NCI-H345 treated with DMSO at 0.1 percent for 48 hours (cell line): ENCODE data around the gene SNRPE.
"Not testable (repeated sequence)": the region's sequence is repeated elsewhere in the genome, so short reads cannot be mapped to it uniquely, and the experiment has no call there.

Experiments
- DNase-seq: peaks from one replicate; lab custom pipeline; 2025; ENCODE audit not compliant: unreplicated experiment; lab: John Stamatoyannopoulos, UW

The SNRPE gene

DNA sequence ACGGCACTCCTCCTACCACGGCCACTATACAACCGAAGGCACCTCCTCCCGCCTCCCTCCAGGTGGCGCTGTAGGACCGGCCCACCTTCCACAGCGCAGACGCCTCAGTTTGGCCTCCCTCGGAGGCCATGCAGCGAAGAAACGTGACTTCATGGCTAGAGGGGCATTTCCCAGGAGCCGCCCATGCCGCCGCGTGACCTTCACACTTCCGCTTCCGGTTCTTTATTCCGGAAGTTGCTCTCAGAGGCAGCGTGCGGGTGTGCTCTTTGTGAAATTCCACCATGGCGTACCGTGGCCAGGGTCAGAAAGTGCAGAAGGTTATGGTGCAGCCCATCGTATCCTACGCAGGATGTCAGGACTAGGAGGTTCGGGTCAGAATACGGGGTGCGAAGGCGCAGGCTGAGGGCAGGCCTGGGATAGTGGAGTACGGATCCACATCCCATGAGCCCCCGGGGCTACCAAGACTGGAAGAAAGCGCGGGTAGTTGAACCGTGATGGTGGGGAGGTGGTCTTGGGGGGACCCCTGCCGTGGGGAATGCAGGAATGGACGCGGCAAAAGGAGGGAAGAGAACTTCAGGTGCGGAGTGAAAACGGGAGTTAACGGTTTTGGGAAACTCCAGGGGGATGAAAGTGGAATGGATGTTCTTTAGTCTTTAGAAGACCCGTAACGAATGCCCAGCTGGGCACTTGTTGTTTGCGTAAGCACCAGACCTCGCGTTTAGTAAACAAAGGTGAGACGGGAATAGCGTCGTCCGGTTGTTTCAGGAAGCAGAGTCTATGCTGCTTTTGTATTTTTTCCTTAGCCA lies at the start of gene SNRPE:
Gene SNRPE (plus strand): TSS at position 221 of the 806 bp plus-strand sequence. CDS start 61 bp downstream, at position 282.
- peak; percentile 96 for DNase-seq

DNA sequence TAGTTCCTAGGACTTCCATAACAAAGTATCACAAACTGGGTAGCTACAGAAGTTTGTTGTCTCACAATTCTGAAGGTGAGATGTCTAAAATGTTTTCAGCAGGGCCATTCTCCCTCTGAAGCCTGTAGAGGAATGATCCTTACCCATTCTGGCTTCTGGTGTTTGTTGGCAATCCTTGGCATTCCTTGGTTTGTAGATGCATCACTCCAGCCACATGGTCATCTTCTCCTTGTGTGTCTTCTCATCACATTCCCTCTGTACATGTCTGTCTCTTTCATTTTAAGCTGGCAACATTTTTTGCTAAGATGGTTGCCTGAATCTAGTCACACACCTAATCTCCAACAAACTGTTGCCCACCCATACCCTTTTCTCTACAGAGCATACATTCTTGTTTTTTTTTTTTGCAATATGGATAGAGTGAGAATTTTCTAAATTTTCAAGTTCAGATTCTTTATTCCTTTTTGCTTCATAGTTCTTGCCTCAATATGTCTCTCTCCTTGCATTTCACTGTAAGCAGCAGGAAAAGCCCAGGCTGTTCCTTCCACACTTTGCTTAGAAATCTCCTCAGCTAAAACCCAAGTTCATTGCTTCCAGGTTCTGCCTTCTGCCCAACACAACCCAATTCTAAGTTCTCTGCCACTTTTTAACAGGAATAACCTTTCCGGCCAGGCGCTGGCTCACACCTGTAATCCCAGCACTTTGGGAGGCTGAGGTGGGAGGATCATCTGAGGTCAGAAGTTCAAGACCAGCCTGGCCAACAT lies 47.6 kb upstream of the SNRPE start:
- no peak for DNase-seq

DNA sequence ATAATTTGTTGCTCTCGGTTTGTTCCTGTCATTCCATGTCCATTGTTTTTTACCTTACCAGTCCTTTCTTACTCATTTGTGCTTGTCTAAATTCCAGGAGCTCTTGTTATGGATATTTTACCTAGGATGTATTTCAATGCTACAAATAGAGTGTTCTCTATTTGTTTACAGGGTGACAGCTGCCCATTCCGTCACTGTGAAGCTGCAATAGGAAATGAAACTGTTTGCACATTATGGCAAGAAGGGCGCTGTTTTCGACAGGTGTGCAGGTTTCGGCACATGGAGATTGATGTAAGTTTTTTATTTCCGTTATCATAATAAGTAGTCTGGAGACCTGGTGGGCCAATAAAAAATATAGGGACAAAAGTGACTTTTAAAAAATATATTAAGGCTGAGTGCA lies 43.0 kb upstream of the SNRPE start:
- DNase-seq, result no peak

DNA sequence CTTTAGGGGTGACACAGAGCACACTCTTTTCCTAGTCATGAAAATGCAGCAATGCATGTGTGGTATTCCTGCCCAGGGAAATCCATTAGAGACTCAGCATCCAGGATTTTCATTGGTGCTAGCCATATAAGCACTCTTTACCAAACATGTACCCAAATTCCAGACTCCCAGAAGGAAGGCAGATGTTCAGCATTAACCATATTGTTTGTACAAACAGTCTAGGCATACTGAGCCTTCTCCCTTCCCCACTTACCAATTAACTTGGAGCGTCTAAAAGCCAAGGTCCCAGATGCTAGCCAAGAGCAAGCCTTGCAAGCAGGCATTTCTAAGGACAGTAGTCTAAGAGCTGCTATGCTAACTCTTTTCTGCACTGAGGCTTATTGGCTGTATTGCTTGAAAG lies 38.1 kb upstream of the SNRPE start:
- no peak for DNase-seq

DNA sequence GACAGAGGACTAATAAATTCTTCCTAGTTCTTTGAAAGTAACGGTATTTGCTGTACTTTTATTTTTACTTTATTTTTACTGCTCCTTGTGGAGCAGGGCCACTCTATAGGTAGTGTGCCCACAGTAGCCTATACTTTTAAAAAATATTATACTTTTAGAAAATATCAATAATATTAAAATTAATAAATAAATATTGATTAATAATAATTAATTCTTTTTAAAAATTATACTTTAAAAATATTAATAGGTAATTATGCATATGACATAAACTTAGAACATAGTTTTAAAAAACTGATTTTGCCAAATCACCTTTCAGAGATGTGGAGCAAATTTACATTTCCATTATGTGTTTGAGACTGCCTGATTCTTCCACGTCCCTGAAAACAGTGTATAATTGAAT lies 35.2 kb upstream of the SNRPE start:
- DNase-seq, result no peak

DNA sequence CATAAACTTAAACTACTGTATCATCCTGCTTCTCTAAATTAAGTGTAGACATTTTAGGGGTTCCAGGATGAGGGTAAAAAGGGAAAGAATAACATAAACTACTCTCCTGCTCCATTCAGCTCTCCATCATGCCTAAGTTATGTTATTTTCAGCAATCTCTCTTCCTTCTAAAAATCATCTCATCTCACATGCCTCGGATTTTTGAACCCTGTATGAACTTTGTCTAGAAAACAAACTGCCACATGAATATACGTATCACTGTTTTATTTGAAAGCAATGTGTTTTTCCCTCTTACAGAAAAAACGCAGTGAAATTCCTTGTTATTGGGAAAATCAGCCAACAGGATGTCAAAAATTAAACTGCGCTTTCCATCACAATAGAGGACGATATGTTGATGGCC lies 33.4 kb upstream of the SNRPE start:
- no peak for DNase-seq

DNA sequence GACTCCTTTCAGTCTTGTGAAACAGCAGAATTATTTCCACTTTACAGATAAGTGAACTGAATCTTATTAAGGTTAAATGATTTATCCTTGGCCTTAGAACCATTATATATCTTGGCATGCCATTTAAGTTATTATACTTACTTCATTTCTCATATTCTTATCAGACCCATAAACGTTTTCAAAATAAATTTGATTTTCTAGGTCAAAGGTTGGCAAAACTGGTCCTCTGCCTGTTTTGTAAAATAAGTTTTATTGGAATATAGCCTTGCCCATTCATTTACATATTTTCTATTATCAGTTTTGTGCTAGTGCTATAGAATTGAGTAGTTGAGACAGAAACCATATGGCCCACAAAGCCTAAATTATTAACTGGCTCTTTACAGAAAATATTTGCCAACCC lies 32.9 kb upstream of the SNRPE start:
- no peak for DNase-seq

DNA sequence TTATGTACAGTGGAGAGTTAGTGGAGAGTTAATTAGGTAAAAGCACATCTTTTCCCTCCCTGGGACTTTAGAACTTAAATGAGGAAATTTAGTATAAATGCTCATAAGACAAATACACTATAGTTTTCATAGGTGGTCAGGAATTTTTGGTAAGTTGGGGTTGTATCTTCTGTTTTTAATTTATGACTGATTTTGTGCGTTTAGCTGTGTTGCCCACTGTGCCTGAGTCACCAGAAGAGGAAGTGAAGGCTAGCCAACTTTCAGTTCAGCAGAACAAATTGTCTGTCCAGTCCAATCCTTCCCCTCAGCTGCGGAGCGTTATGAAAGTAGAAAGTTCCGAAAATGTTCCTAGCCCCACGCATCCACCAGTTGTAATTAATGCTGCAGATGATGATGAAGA lies 32.2 kb upstream of the SNRPE start:
- DNase-seq, result not testable (repeated sequence)

DNA sequence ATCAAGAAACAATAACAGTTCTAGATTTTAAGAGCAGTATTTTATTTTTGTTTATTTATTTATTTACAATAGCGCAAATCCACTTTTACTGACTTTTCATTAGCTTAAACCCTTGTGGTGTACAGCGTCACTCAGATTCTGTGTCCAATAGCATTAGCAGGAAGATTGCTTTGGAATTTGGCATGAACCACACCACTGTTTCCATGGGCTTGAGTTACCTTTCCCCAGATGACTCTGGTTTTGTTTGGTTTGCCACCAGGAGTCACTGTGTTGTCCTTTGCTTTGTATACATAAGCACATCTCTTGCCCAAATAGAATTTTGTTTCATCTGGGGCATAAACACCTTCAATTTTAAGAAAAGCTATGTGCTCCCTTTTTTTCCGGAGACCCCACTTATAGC lies 25.9 kb upstream of the SNRPE start:
- no peak for DNase-seq

DNA sequence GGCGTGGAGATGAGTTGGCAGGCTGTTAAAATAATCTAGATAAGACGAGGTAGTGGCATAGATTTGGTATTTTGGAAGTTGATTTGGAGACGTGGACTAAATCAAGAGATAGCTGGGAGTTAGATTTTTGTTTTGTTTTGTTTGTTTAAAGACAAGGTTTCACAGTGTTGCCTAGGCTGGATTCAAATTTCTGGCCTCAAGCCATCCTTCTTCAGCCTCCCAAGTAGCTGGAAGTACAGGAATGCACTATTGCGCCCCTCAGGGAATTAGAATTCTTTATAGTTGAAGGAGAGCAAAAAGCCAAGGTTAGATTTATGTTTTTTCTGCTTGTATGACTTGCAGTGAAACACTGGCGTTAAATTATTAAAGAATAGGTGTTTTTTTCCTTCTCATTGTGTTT lies 22.3 kb upstream of the SNRPE start:
- no peak for DNase-seq

DNA sequence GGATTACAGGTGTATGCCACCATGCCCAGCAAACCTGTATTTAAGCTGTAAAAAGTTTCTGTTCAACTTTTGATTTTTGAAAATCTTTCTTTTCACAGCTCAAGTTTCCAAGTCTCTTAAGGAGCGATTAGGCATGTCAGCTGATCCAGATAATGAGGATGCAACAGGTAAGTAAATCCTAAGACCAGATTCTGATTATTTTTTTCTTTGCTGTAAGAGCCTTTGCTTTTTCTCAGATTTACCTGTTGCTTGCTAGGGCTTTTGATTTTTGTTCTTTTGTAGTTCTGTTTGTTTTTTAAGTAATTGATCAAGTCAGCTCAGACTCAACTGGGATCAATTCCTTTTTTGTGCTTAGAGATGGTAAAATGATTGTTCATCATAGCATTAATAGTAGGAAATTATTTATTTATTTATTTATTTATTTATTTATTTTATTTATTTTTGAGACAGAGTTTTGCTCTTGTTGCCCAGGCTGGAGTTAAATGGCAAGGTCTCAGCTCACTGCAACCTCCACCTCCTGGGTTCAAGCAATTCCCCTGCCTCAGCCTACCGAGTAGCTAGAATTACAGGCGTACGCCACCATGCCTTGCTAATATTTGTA lies 21.1 kb upstream of the SNRPE start:
- DNase-seq, result no peak

DNA sequence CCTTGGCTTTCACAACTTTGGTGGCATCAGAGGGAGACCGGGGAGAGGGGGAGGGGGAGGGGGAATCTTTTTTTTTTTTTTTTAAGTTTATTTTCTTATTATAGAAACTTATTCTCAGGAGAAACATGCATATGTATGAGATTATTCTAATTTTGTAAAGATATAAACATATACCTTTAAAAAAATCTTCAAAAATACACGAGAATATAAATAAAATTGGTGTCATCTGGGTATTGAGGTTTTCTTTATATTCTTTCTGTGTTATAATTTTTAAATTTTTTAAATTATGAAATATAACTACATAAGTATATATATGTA lies 18.9 kb upstream of the SNRPE start:
- no peak for DNase-seq

DNA sequence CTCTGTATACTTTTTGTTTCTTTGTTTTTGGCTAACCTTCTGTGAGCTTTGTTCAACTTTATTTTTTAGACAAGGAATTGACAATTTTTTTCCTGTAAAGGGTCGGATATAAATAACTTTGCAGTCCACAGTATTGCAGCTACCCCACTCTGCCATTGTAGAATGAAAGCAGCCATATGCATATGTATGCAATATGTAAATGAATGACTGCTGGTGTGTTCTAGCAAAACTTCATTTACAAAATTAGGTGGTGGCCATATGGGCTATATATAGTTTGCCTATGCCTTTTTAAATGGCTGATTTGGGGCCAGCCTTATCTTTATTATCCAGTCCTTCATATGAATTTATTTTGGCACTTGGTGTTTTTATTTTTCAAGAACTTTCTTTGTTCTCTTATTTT lies 18.0 kb upstream of the SNRPE start:
- DNase-seq, result no peak

DNA sequence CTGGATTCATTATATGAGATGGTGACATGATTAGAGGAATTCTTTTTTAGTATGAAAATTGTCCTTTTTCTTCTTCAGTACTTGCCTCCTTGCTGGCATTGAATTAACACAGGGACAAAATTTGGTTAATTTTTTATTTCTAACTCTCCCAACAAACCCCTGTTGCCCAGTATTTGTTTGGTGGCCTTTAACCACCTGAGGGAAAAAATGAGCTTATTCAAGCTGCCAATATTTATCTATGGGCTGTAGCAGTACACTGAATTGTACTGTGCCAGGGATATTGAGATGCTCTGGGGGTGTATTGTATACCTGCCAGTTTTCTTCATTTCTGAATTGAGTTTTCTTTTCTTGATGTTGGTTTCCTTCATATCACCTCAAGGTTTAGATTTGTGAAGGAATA lies 8.3 kb upstream of the SNRPE start:
- not testable (repeated sequence) for DNase-seq

DNA sequence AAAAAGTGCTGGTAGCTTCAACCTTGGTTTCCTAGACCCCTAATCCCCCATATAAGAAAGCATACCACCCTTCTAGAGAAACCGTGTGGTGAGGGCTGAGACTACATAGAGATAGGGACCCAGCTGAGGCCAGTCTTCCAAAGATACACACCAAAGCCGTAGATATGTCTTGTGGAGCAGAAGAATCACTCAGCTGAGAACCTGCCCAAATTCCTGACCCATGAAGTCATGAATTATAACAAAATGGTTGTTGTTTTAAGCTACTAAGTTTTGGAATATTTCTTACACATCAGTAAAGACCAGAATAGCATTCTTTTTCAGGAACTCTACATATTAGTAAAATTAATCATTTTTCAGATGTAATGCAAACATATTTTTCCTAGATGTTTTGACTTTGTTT lies 3.3 kb upstream of the SNRPE start:
- DNase-seq, result no peak

DNA sequence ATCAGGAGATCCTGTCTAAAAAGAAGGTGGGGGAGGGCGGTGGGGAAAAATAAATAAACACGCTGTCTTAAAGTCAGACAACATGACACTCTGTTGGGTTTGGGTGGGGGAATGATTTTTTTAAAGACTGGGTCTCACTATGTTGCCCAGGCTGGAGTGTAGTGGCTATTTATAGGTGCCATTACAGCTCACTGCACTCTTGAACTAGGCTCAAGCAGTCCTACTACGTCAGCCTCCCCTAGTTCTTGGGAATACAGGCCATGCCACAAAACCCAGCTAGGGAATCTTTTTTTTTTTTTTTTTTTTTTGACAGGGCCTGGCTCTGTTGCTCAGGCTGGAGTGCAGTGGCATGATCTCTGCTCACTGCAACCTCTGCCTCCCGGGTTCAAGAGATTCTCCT lies 2.4 kb upstream of the SNRPE start:
- no peak for DNase-seq

DNA sequence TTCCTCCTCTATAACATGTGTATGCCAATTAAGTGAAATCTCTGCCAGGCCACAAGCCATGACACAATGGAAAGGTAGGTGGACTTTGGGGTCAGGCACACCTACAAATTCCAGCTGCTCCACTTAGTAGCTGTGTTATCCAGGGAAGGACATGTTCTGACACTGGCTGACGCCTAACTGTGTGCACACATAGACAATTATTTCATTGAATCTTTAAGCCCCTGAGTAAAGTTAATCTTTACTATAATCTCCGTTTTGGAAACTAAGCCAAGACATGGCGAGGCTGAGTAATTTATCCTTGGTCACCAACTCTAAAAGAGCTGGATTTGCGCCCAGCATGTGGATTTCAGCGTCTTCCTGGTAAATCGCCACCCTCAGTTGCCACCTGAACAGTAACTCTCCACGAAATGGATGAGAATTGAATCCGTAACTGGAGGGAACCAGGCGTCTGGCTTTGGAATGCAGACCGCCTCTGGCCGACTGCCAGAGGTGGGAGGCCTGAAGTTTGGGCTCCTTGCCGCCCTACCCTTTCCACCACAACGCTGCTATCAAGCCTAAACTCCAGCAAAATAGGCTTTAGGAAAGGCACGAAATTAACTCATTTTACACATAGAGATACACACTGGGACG lies 888 bp upstream of the SNRPE start:
- no peak for DNase-seq

DNA sequence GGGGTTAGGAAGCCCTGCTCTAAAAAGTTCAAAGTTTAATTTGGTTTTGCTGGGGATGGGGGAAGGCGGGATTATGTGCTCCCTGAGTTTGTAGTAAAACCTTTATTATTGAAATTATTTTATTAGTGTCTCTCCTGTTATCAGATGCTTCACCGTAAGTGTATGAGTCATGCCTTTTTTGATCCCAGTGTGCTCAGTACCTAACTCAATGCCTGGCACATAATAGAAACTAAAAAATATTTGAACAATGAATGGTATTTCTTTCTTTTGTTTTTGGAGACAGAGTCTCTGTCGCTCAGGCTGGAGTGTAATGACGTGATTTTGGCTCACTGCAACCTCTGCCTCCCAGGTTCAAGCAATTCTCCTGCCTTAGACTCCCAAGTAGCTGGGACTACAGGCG lies 6.4 kb downstream of the SNRPE start:
- no peak for DNase-seq

DNA sequence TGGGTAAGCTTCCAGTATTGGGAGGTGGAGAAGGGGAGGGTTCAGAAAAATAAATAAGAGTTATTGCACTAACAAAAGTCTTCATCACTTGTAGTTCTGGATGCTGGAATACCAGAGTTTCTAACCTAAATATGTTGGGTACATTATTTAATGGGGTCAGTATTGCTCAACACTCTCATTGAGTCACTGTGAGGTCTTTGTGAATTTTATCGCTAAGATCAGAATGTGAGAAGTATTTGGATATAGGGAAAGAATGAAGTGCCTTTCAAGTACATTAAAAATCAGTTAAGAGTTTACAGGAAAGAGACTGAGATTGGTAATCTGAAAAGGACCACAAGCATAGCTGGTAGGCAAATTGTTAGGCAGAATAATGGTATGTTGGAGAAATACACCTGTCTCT lies 8.8 kb downstream of the SNRPE start:
- no peak for DNase-seq

DNA sequence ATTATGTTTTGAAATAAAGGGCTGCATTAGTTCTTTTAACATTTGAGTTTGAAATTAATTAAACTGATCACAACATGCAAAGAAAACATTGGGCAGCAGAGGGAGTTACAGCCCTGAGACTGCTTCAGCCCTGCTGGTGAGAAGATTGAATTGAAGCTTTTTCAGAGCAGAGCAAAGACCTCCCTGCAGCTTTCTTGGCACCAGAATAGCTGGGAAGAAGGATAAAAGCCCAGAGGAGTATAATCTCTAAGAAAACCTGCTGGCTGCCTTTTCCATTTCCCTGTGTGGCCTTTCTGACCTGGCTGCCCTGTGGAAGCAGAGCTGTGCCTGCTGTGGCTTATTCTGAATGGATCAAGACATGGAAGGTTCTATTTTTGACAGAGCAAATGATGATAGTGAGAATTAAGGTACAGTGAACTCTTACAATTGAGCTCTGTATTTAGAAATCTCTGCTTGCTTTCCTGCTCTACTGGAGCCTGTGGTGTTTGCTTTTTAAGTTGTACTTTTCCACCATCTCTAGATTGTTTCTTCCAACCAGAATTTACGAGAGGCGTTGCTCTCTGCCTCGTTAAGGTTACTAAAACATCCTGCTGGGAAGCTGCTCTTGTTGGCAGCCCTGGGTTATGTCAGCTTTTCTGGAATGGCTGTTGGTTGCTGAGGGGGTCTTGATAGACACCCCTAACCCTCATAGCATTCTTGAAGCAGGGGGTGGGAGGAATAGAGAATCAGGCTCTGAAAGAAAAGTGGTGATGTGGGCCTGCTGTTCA lies 9.9 kb downstream of the SNRPE start:
- DNase-seq, result peak; percentile 63

DNA sequence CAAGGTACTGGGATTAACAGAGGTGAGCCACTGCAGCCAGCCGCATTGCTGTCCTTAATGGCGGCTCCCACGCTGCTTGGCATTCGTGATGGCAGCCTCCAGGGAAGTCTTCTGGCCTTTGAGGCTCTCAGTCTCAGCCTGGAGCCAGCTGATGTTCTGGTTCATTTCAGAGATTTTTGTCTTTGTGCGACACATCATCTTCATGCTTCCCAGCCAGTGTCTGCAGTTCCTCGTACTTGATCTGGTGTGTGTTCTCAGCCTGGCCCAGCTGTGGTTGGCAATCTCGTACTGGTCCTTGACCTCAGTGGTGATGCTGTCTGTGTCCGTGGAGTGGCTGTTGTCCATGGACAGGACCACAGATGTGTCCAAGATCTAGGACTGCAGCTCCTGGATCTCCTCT lies 11.7 kb downstream of the SNRPE start:
- DNase-seq, result no peak
